ENCODE data around the gene RBKS. TPM values are rescaled to one million over a fixed set of nuclear protein-coding genes. Genes with fewer than 3 reads are reported as not detected.

Gene RBKS
- total RNA-seq, 1 experiment from 2014 or later = 1.7 TPM

- Mint-ChIP-seq H3K4me3 (no peak overlapping the region), H3K27me3 (ENCODE audit: low read depth) (no peaks in the 10 kb centered on the region; the same call in none of the 2 replicates), H3K4me1 (no peaks in the 10 kb centered on the region), H3K36me3 (no peaks in the 10 kb centered on the region), H3K9me3 (peaks cover 4% of the 10 kb centered on the region), H3K27ac (no peak overlapping the region)
- ATAC-seq (no peak), DNase-seq (ENCODE audit: low spot score) (no peak)
- POLR2A ChIA-PET = no interaction called here
- CTCF ChIA-PET = no interaction called here
- no peak for TF ChIP-seq ZNF232 (CRISPR knock-in tag; IDR thresholded peaks at IDR 0.05)
- no peak for TF ChIP-seq ZMAT4 (CRISPR knock-in tag; IDR thresholded peaks at IDR 0.05)
- TF ChIP-seq ZBTB21 (CRISPR knock-in tag; IDR thresholded peaks at IDR 0.05; ENCODE audit: borderline replicate concordance) = no peak
- no peak for TF ChIP-seq TP53 (CRISPR knock-in tag; IDR thresholded peaks at IDR 0.05)
- TF ChIP-seq SMAD4 (CRISPR knock-in tag; IDR thresholded peaks at IDR 0.05) = no peak
- TF ChIP-seq E2F1 (CRISPR knock-in tag; IDR thresholded peaks at IDR 0.05) = no peak
- no peak for TF ChIP-seq E2F5 (CRISPR knock-in tag; IDR thresholded peaks at IDR 0.05)
- no peak for TF ChIP-seq USF1 (CRISPR knock-in tag; IDR thresholded peaks at IDR 0.05)
- TF ChIP-seq NFE2L1 (CRISPR knock-in tag; IDR thresholded peaks at IDR 0.05) = no peak
- TF ChIP-seq ARID4B (CRISPR knock-in tag; IDR thresholded peaks at IDR 0.05; ENCODE audit: borderline replicate concordance) = no peak
- no peak for TF ChIP-seq MXD4 (CRISPR knock-in tag; IDR thresholded peaks at IDR 0.05; ENCODE audit: borderline replicate concordance)
- no peak for TF ChIP-seq ERG (CRISPR knock-in tag; IDR thresholded peaks at IDR 0.05)
- TF ChIP-seq MAX (CRISPR knock-in tag; IDR thresholded peaks at IDR 0.05) = no peak
- TF ChIP-seq ZNF396 (CRISPR knock-in tag; IDR thresholded peaks at IDR 0.05; ENCODE audit: borderline replicate concordance) = no peak
- TF ChIP-seq FOXP4 (CRISPR knock-in tag; IDR thresholded peaks at IDR 0.05) = no peak
- no peak for TF ChIP-seq AR (CRISPR knock-in tag; IDR thresholded peaks at IDR 0.05)
Observed at GRCh38 chr2:27815860-27816438, 74.2 kb downstream of the RBKS start.

Measured in WTC11 (cell line).